22Rv1 (cell line): ENCODE data around the gene CEACAM19.

Source experiments
- CTCF ChIP-seq: fragments of 450-650 bp; IDR thresholded peaks from 2 replicates; pipeline ENCODE4 v1.5.1; 2017; ENCODE audit warnings: mild to moderate bottlenecking
- ZFX ChIP-seq: fragments of 450-650 bp; IDR thresholded peaks from 2 replicates; pipeline ENCODE4 v1.6.1; 2017; ENCODE audit warnings: antibody characterized with exemption, borderline replicate concordance

- TF ChIP-seq CTCF, result no peak
- TF ChIP-seq ZFX, result no peak
Observed at GRCh38 chr19:44628793-44629192, 42.5 kb upstream of the CEACAM19 start.
